Astrocyte (in vitro differentiated cells and primary cell): ENCODE measurements around the gene COL6A1. TPM values are rescaled to one million over a fixed set of nuclear protein-coding genes. Genes with fewer than 3 reads are reported as not detected.

Experiments used
- DNase-seq: peaks from one replicate; pipeline ENCODE4 v3.0.0-alpha.2; 2010; ENCODE audit warnings: low read depth
- FAIRE-seq: peaks from 2 replicates; lab custom pipeline; 2011; peaks lifted over from hg19 to GRCh38; lab: Jason Lieb, UNC
- H2AFZ ChIP-seq: 2 replicates; pipeline ENCODE4 v1.6.0; 2012; ENCODE audit warnings: low read depth, low read length, inconsistent platforms
- H3K27ac ChIP-seq: 2 replicates; pipeline ENCODE4 v1.5.1; 2011; ENCODE audit warnings: low read depth, low read length, inconsistent platforms
- H3K27me3 ChIP-seq: 2 replicates; pipeline ENCODE4 v1.6.0; 2011; ENCODE audit warnings: low read length, inconsistent platforms; ENCODE audit not compliant: insufficient read depth
- H3K36me3 ChIP-seq: 2 replicates; pipeline ENCODE4 v1.5.1; 2011; ENCODE audit warnings: low read length, inconsistent platforms; ENCODE audit not compliant: insufficient read depth
- H3K4me1 ChIP-seq: 2 replicates; pipeline ENCODE4 v1.5.1; 2011; ENCODE audit warnings: low read length, inconsistent platforms; ENCODE audit not compliant: insufficient read depth
- H3K4me2 ChIP-seq: 2 replicates; pipeline ENCODE4 v1.6.0; 2012; ENCODE audit warnings: low read length, inconsistent platforms
- H3K4me3 ChIP-seq: 2 replicates; pipeline ENCODE4 v1.5.1; 2011; ENCODE audit warnings: low read depth, mild to moderate bottlenecking, low read length, inconsistent platforms; ENCODE audit not compliant: insufficient read depth
- H3K79me2 ChIP-seq: 2 replicates; pipeline ENCODE4 v1.6.0; 2012; ENCODE audit warnings: mild to moderate bottlenecking, low read length, inconsistent platforms; ENCODE audit not compliant: insufficient read depth
- H3K9ac ChIP-seq: 2 replicates; pipeline ENCODE4 v1.6.0; 2012; ENCODE audit warnings: mild to moderate bottlenecking, low read length, inconsistent platforms
- H3K9me3 ChIP-seq: 2 replicates; pipeline ENCODE4 v1.5.1; 2012; ENCODE audit warnings: low read depth, mild to moderate bottlenecking, low read length, inconsistent platforms; ENCODE audit not compliant: insufficient read depth
- H4K20me1 ChIP-seq: 2 replicates; pipeline ENCODE4 v1.6.0; 2012; ENCODE audit warnings: low read length, inconsistent platforms; ENCODE audit not compliant: insufficient read depth
- H3K27ac Mint-ChIP-seq: one replicate; pipeline ENCODE4 v1.8.0; 2021; ENCODE audit warnings: mild to moderate bottlenecking, mixed read lengths; ENCODE audit not compliant: unreplicated experiment
- H3K27me3 Mint-ChIP-seq: one replicate; pipeline ENCODE4 v1.8.0; 2021; ENCODE audit warnings: low read depth, mixed read lengths; ENCODE audit not compliant: unreplicated experiment
- H3K36me3 Mint-ChIP-seq: one replicate; pipeline ENCODE4 v1.8.0; 2021; ENCODE audit warnings: low read depth, mixed read lengths; ENCODE audit not compliant: unreplicated experiment
- H3K4me1 Mint-ChIP-seq: one replicate; pipeline ENCODE4 v1.8.0; 2021; ENCODE audit warnings: low read depth, mixed read lengths; ENCODE audit not compliant: unreplicated experiment
- H3K4me3 Mint-ChIP-seq: one replicate; pipeline ENCODE4 v1.8.0; 2021; ENCODE audit warnings: mild to moderate bottlenecking, moderate library complexity, mixed read lengths; ENCODE audit not compliant: unreplicated experiment
- H3K9me3 Mint-ChIP-seq: one replicate; pipeline ENCODE4 v1.8.0; 2021; ENCODE audit warnings: mild to moderate bottlenecking, mixed read lengths; ENCODE audit not compliant: unreplicated experiment
- CTCF ChIP-seq: IDR thresholded peaks from 2 replicates; pipeline ENCODE4 v1.5.1; 2011; ENCODE audit warnings: low read depth, mild to moderate bottlenecking, inconsistent platforms, low read length, moderate library complexity; ENCODE audit not compliant: insufficient read depth
- EZH2 ChIP-seq: IDR thresholded peaks from 2 replicates; pipeline ENCODE4 v1.6.1; 2012; ENCODE audit warnings: mild to moderate bottlenecking, low read length, inconsistent platforms; ENCODE audit not compliant: insufficient read depth
- total RNA-seq: library from RNA; stranded (reverse); gene quantifications from 2 replicates; pipeline ENCODE4 v1.2.1, GENCODE V29; 2021

Gene COL6A1
- total RNA-seq, 1 donor from 2014 or later = 131 TPM

GRCh38 chr21:45982092-45982757 lies 655 bp downstream of the COL6A1 start:
- Mint-ChIP-seq H3K4me1 (no peaks in the 10 kb centered on the region), H3K27me3 (peaks cover 6% of the 10 kb centered on the region), H3K4me3 (peak overlapping the region; percentile 75), H3K36me3 (peaks cover 11% of the 10 kb centered on the region), H3K27ac (no peak overlapping the region), H3K9me3 (peaks cover 4% of the 10 kb centered on the region)
- H4K20me1 ChIP-seq = peaks cover 53% of the 10 kb centered on the region
- H3K79me2 ChIP-seq = peaks cover 61% of the 10 kb centered on the region
- FAIRE-seq (no peak), DNase-seq (no peak)
- H2AFZ ChIP-seq = no peak overlapping the region
- H3K4me3 ChIP-seq = peak overlapping the region; percentile 90
- H3K27ac ChIP-seq = peak overlapping the region; percentile 77
- TF ChIP-seq EZH2 = no peak
- TF ChIP-seq CTCF = no peak
- H3K36me3 ChIP-seq = peaks cover 10% of the 10 kb centered on the region
- H3K4me2 ChIP-seq = peak overlapping the region; percentile 99
- H3K27me3 ChIP-seq = no peaks in the 10 kb centered on the region
- H3K9me3 ChIP-seq = no peaks in the 10 kb centered on the region
- peaks cover 52% of the 10 kb centered on the region for H3K4me1 ChIP-seq
- peak overlapping the region; percentile 93 for H3K9ac ChIP-seq

GRCh38 chr21:45982758-45983648 lies 1.4 kb downstream of the COL6A1 start:
- peaks cover 4% of the 10 kb centered on the region for H3K9me3 Mint-ChIP-seq

GRCh38 chr21:45983649-45983965 lies 2.0 kb downstream of the COL6A1 start:
- no peak overlapping the region for H3K27ac Mint-ChIP-seq
- no peak for FAIRE-seq
- H3K4me3 Mint-ChIP-seq = no peak overlapping the region

More at GRCh38 chr21:45982758-45983648, 1.4 kb downstream of the COL6A1 start:
- Mint-ChIP-seq H3K27ac (no peak overlapping the region), H3K27me3 (peaks cover 6% of the 10 kb centered on the region), H3K36me3 (peaks cover 11% of the 10 kb centered on the region), H3K4me3 (peak overlapping the region; percentile 75), H3K4me1 (no peaks in the 10 kb centered on the region)
- peak overlapping the region; percentile 93 for H3K9ac ChIP-seq
- FAIRE-seq (no peak), DNase-seq (no peak)
- peak overlapping the region; percentile 77 for H3K27ac ChIP-seq
- peak overlapping the region; percentile 90 for H3K4me3 ChIP-seq
- peaks cover 11% of the 10 kb centered on the region for H3K36me3 ChIP-seq
- peak overlapping the region; percentile 99 for H3K4me2 ChIP-seq
- peaks cover 50% of the 10 kb centered on the region for H3K4me1 ChIP-seq
- H3K27me3 ChIP-seq = no peaks in the 10 kb centered on the region
- H3K79me2 ChIP-seq = peaks cover 64% of the 10 kb centered on the region
- no peaks in the 10 kb centered on the region for H3K9me3 ChIP-seq
- peaks cover 56% of the 10 kb centered on the region for H4K20me1 ChIP-seq
- no peak overlapping the region for H2AFZ ChIP-seq
- TF ChIP-seq EZH2 = no peak

More at GRCh38 chr21:45983649-45983965, 2.0 kb downstream of the COL6A1 start:
- Histone ChIP-seq H4K20me1 (peaks cover 58% of the 10 kb centered on the region), H3K36me3 (peaks cover 11% of the 10 kb centered on the region), H3K27me3 (no peaks in the 10 kb centered on the region), H3K27ac (peak overlapping the region; percentile 77), H3K9ac (peak overlapping the region; percentile 93), H2AFZ (no peak overlapping the region), H3K79me2 (peaks cover 68% of the 10 kb centered on the region), H3K4me2 (peak overlapping the region; percentile 99), H3K9me3 (no peaks in the 10 kb centered on the region), H3K4me3 (peak overlapping the region; percentile 90), H3K4me1 (peaks cover 45% of the 10 kb centered on the region)
- Mint-ChIP-seq H3K9me3 (peaks cover 4% of the 10 kb centered on the region), H3K4me1 (no peaks in the 10 kb centered on the region), H3K36me3 (peaks cover 11% of the 10 kb centered on the region), H3K27me3 (peaks cover 6% of the 10 kb centered on the region)
- DNase-seq = no peak
- TF ChIP-seq CTCF (no peak), EZH2 (no peak)
